IPS DF 4.7 (cell line): ENCODE data around the gene SLC29A3.
"Not testable (repeated sequence)": the region's sequence is repeated elsewhere in the genome, so short reads cannot be mapped to it uniquely, and the experiment has no call there.

Experiments
- DNase-seq: peaks from one replicate; pipeline ENCODE4 v3.0.0-alpha.2; 2013; ENCODE audit warnings: low spot score; ENCODE audit errors: extremely low read depth

Gene SLC29A3

GRCh38 chr10:71345694-71346093 is 26.6 kb downstream of the SLC29A3 start:
- DNase-seq: no peak

DNA sequence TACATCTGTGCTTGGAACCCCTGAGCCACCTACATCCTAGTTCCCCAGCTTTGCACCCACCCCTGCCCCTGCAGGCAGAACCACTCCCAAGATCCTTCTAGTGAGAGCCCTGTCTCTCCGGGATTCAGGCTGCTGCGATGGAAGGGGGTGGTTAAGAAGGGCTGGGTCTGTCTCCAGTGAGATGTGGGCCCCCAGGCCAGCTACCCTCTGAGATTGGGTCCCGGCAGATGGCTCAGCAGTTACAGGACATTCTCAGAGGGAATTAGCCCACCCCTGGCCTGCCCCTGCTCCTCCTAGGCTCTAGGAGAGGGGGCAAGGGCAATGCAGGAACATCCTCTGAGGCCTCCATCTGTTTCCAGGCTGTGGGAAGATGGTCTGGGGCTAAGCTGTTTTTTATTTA is 27.7 kb downstream of the SLC29A3 start:
- no peak for DNase-seq

DNA sequence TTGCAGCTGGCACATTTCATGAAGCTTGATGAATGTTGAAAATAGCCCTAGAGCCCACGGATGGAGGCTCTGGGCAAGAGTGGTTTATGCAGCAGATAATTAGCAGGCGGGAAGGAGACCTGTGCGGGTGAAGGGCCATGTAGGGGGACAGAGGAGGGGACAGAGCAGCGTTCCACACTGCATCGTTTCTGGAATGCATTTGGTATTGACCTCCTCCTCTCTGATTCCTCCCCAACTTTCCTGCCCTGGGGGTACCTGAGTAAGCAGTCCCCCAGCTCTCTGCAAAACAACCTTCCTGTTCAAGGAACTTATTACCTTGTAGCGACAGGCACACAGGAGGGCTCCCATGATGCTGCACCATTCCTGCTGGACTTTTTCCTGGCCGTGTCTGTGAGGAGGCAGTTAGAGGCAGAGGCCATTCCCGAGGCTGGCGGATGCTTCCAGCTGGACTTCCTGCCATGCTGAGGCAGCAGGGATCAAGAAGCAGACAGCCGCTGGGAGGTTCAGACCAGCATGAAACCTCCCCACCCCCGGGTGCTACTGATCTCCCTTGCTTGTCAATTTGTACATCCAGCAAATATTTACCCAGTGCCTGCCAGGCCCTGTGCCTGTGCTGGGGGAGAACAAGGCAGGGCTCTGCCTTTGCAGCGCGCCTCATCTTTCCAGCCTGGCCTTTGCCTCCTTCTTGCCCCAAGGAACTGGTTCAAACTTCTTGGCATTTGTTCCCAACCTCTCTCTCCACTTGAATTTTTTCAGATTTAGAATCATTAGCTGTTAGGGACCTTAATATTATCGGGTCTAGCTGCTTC is 28.7 kb downstream of the SLC29A3 start:
- no peak for DNase-seq

DNA sequence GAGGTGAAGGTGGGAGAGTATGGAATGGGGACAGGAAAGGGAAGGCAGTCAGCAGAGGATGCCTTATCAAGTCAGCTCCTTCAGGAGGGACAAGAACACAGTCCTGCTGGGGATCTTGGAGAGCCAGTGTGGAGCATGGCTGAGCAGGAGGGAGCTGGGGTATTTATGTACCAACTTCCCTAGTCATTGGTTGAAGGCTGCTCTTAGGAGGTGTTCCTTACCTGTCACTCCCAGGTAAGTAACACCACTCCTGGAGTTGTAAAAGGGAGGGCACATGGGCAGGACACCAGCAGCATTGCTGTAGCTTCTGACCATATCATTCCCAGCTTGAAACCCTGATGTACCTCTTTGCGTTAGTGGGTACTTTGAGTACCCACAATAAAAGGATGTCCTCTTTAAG is 29.8 kb downstream of the SLC29A3 start:
- DNase-seq: no peak

GRCh38 chr10:71349406-71349805 is 30.3 kb downstream of the SLC29A3 start:
- DNase-seq: no peak

DNA sequence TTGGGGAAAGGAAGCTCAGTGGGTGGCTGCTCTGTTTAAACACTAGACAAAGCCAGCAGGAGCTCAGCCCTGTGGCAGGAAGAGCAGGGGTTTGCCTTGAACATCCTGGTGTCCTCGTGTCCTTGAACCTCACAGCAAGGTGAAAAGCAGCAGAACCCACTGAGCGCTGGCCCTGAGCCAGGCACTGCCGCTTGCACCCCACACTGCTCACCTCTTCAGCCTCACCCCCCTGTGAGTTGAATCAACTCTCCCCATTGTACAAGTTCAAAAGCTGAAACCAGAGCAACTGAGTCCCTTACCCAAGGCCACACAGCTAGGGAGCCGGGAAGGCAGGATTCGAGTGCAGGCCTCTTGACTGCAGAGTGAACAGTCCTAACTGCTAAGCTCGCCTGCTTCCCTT is 32.0 kb downstream of the SLC29A3 start:
- no peak for DNase-seq

- no peak for DNase-seq
These were observed 32.7 kb downstream of the SLC29A3 start for GRCh38 chr10:71351628-71352319.

DNA sequence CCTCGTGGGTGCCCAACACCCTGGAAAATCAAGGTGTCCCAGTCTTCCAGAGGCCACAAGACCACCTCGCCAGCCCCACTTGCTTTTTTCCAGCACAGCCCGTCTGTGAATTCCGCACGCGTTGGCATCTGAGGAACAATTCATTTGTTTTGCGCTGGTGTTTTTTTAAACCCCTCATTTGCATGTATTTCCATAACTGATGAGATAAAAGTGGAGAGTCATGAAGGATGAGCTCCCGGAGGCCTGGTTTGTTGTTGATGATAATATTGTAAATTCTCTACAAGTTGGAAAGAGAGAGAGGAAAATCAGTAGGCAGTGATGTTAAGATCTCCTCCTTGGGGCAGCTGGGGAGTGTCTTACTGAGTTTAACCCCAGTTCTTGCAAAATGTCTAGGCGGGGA is 34.6 kb downstream of the SLC29A3 start:
- no peak for DNase-seq

DNA sequence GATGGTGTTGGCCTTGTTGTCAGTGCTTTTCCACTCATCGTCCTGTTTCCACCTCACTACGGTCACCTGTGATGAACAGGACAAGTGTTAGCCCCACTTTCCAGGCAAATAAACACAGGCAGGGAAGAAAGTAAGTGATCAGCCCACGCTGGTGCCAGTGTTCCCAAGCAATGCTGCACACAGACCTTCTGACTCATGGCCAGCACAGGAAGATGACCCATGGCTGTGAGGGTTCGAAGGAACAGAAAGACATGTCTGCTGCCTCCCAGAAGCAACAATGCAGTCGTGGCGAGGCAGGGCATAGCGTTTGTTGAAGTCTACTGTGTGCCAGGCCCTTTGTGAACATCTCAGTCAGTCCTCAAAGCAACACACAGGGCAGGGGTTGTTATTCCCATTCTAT is 35.7 kb downstream of the SLC29A3 start:
- DNase-seq: no peak

- DNase-seq: no peak
These were observed 36.8 kb downstream of the SLC29A3 start for GRCh38 chr10:71355886-71356285.

DNA sequence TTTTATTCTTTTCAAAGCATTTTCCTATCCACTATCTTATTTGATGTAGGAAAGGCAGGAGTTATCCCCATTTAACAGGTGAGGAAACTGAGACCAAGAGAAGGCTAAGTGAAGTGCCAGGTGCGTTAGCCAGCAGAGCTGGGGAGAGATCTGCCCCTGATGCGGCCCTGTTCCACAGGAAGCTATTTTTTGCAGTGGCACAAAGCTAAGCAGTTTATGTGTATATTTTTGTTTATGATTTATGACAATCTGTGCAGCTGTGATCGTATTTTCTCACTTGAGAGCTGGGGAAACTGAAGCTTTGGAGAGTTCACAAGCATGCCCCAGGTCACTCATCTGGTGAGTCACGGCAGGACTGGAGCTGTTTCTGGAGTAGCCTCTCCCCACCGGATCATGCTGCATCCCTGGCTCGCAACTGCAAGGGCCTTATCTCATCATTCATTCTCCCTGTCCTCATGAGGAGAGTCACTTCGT is 38.8 kb downstream of the SLC29A3 start:
- DNase-seq: no peak

GRCh38 chr10:71358277-71358676 is 39.2 kb downstream of the SLC29A3 start:
- DNase-seq: no peak

DNA sequence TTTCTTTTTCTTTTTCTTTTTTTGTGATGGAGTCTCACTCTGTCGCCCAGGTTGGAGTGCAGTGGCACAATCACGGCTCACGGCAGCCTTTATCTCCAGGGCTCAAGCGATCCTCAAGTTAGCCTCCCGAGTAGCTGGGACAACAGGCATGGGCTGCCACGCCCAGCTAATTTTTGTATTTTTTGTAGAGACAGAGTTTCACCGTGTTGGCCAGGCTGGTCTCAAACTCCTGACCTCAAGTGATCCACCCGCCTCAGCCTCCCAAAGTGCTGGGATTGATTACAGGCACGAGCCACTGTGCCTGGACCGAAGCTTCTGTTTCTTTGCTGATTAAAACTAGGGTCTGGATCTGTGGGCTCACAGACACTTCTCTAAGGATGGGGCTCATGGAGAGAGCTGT is 39.8 kb downstream of the SLC29A3 start:
- not testable (repeated sequence) for DNase-seq

GRCh38 chr10:71359364-71360046 is 40.4 kb downstream of the SLC29A3 start:
- DNase-seq: no peak

- DNase-seq: no peak
These were observed 41.7 kb downstream of the SLC29A3 start for GRCh38 chr10:71360735-71361134.

GRCh38 chr10:71361581-71361980 is 42.5 kb downstream of the SLC29A3 start:
- no peak for DNase-seq

DNA sequence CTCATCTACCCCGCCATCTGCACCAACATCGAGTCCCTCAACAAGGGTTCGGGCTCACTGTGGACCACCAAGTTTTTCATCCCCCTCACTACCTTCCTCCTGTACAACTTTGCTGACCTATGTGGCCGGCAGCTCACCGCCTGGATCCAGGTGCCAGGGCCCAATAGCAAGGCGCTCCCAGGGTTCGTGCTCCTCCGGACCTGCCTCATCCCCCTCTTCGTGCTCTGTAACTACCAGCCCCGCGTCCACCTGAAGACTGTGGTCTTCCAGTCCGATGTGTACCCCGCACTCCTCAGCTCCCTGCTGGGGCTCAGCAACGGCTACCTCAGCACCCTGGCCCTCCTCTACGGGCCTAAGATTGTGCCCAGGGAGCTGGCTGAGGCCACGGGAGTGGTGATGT is 43.1 kb downstream of the SLC29A3 start:
- DNase-seq: no peak

GRCh38 chr10:71363936-71364335 is 44.9 kb downstream of the SLC29A3 start:
- DNase-seq: no peak

- DNase-seq: no peak
These were observed 46.3 kb downstream of the SLC29A3 start for GRCh38 chr10:71365366-71365765.

GRCh38 chr10:71366690-71367089 is 47.6 kb downstream of the SLC29A3 start:
- no peak for DNase-seq

DNA sequence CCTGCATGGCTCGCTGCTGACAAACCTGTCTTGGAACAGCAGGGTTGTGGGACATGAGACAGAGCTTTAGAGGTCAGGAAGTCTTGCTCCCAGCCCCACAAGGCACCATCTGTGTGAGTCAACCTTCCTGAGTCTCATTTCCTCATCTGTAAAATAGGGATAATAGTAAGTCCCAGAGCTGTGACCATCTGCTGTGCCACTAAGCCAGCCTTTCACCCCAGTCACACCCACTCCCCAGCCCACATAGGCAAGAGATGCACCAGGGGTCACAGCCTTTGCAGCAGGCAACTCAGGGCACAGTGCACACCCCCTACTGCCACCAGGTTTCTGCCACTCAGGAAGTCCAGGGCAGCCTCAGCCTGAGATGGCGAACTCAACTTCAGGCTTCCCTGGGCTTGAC is 48.2 kb downstream of the SLC29A3 start:
- no peak for DNase-seq

DNA sequence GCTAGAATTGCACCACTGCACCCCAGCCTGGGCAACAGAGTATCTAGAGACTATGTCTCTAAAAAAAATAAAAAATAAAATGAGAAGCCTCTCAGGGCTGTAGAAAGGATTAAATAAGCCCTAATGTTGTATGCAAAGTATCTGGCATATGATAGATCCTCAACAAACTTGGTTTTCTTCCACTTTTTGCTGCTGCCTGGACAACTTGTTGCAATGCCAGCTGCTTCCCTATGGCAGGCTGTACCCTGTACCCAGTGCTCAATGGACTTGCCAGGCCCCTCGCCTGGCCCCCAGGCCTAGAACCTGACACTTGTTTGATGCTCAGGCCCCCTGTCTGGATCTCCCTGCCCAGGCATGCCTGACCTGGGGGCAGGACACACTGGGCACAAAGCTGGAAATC is 49.1 kb downstream of the SLC29A3 start:
- no peak for DNase-seq
